Activated CD8-positive, alpha-beta memory T cell treated with anti-CD3 and anti-CD28 coated beads for 4 hours (primary cell): ENCODE data around the gene CERK.
A peak's percentile ranks its signal among the peaks of the same experiment; 100 is the strongest.

ENCODE experiments used
- DNase-seq, 2 donors: peaks; one replicate each; pipeline ENCODE4 v3.0.0-alpha.2; 2020; ENCODE audit warnings: low read depth in 2 of 2

Gene CERK

GRCh38 chr22:46764779-46765485 is 26.9 kb upstream of the CERK start:
- DNase-seq: no peak

GRCh38 chr22:46764140-46764680 is 26.2 kb upstream of the CERK start:
- no peak for DNase-seq

- no peak for DNase-seq
Measured at GRCh38 chr22:46763051-46763705, 25.1 kb upstream of the CERK start.

- DNase-seq: peak; percentile 87 to 91
Measured at GRCh38 chr22:46762238-46763050, 24.4 kb upstream of the CERK start, which contains the start of gene TBC1D22A. TBC1D22A (plus strand) TSS chr22:46762650; CDS start chr22:46762787, 137 bp downstream.

GRCh38 chr22:46761539-46762237 is 23.6 kb upstream of the CERK start:
- no peak for DNase-seq

- no peak for DNase-seq
Measured at GRCh38 chr22:46761017-46761416, 23.0 kb upstream of the CERK start.

- DNase-seq: no peak
Measured at GRCh38 chr22:46758867-46759290, 20.8 kb upstream of the CERK start.

- no peak for DNase-seq
Measured at GRCh38 chr22:46758121-46758520, 20.1 kb upstream of the CERK start.

GRCh38 chr22:46757104-46757503 is 19.1 kb upstream of the CERK start:
- no peak for DNase-seq

- no peak for DNase-seq
Measured at GRCh38 chr22:46756097-46756496, 18.0 kb upstream of the CERK start.

- no peak for DNase-seq
Measured at GRCh38 chr22:46755525-46755924, 17.5 kb upstream of the CERK start.

- DNase-seq: no peak
Measured at GRCh38 chr22:46754826-46755225, 16.8 kb upstream of the CERK start.

- DNase-seq: no peak
Measured at GRCh38 chr22:46754110-46754799, 16.2 kb upstream of the CERK start.

GRCh38 chr22:46753761-46754109 is 15.7 kb upstream of the CERK start:
- DNase-seq: no peak

- no peak for DNase-seq
Measured at GRCh38 chr22:46753360-46753759, 15.3 kb upstream of the CERK start.

GRCh38 chr22:46752988-46753310 is 14.9 kb upstream of the CERK start:
- DNase-seq: no peak

GRCh38 chr22:46752286-46752987 is 14.4 kb upstream of the CERK start:
- DNase-seq: no peak

GRCh38 chr22:46750863-46751443 is 12.9 kb upstream of the CERK start:
- DNase-seq: no peak

- no peak for DNase-seq
Measured at GRCh38 chr22:46750530-46750800, 12.4 kb upstream of the CERK start.

- DNase-seq: no peak
Measured at GRCh38 chr22:46749682-46750529, 11.9 kb upstream of the CERK start.
